Thyroid gland (tissue), 4 donors: ENCODE data around the gene LORICRIN. TPM values are rescaled to one million over a fixed set of nuclear protein-coding genes. Genes with fewer than 3 reads are reported as not detected.

ENCODE experiments used
- DNase-seq, 2 donors: peaks; one replicate each; pipeline ENCODE4 v3.0.0-alpha.2; 2019
- H3K27ac ChIP-seq, 3 donors: fragments of 200-600 bp; sonication (generic); 1 replicate in 2 of 3; 2 replicates in 1 of 3; pipeline ENCODE4 v1.5.1; 2016 to 2019; ENCODE audit warnings: mild to moderate bottlenecking in 1 of 3, moderate library complexity in 1 of 3
- H3K27me3 ChIP-seq: fragments of 200-600 bp; sonication (generic); one replicate; pipeline ENCODE4 v1.5.1; 2019
- H3K36me3 ChIP-seq, 2 donors: fragments of 200-600 bp; sonication (generic); one replicate each; pipeline ENCODE4 v1.5.1; 2016 to 2019
- H3K4me1 ChIP-seq, 2 donors: fragments of 200-600 bp; sonication (generic); one replicate each; pipeline ENCODE4 v1.5.1; 2017 to 2019
- H3K4me3 ChIP-seq, 3 donors: fragments of 200-600 bp; sonication (generic); replicated peaks in 1 of 3; 1 replicate in 2 of 3; 2 replicates in 1 of 3; pipeline ENCODE4 v1.5.1; 2016; ENCODE audit warnings: mild to moderate bottlenecking in 1 of 3
- H3K9me3 ChIP-seq: fragments of 200-600 bp; sonication (generic); one replicate; pipeline ENCODE4 v1.5.1; 2017
- CTCF ChIP-seq, 6 experiments: fragments of 200-600 bp in 3 of 6; fragments of 450-650 bp in 3 of 6; sonication (generic) in 3 of 6; IDR thresholded peaks; one replicate each; pipeline ENCODE4 v1.5.1; 2016 to 2019; ENCODE audit warnings: antibody characterized with exemption in 6 of 6, mild to moderate bottlenecking in 2 of 6, inconsistent platforms in 1 of 6, moderate library complexity in 1 of 6
- POLR2A ChIP-seq, 2 donors: fragments of 450-650 bp; IDR thresholded peaks; one replicate each; pipeline ENCODE4 v1.6.1; 2017; ENCODE audit warnings: antibody characterized with exemption in 2 of 2, mild to moderate bottlenecking in 2 of 2, moderate library complexity in 1 of 2
- WGBS, 2 donors: methylation state at CpG; one replicate each; pipeline ENCODE4 v1.1.5; 2017; 5-methylcytosine and 5-hydroxymethylcytosine counted together
- intact Hi-C: fragments of 100-400 bp; cut with DNase I; formaldehyde crosslinking; loops from one replicate; pipeline ENCODE4 v1.15.1; 2023
- total RNA-seq, 4 donors: library from RNA; depleted of rRNA; stranded (reverse); fragments of >200 nt; gene quantifications; one replicate each; pipeline ENCODE4 v1.2.3, GENCODE V29; 2016

The LORICRIN gene
- total RNA-seq, 4 donors from 2014 or later: not detected

GRCh38 chr1:153277852-153278251, 18.4 kb downstream of the LORICRIN start:
- no peaks in the 10 kb centered on the region for H3K9me3 ChIP-seq
- DNase-seq: peak in 1 of 2 donors; percentile 35
- no peaks in the 10 kb centered on the region for H3K27me3 ChIP-seq
- intact Hi-C loops: no loop called here
- no peaks in the 10 kb centered on the region for H3K36me3 ChIP-seq
- H3K4me3 ChIP-seq: no peak overlapping the region
- 3 to 31% methylated on average over 2 of the region's 2 CpGs for WGBS, 2 donors
- TF ChIP-seq CTCF (IDR thresholded peaks at IDR 0.05): peak in 4 of 6 experiments; percentile 36 to 55 (median 50)
- no peak for TF ChIP-seq POLR2A (IDR thresholded peaks at IDR 0.05)
- H3K4me1 ChIP-seq: no peaks in the 10 kb centered on the region
- H3K27ac ChIP-seq: no peak overlapping the region

GRCh38 chr1:153288634-153289275, 29.3 kb downstream of the LORICRIN start:
- intact Hi-C loops: no loop called here

GRCh38 chr1:153291514-153291913, 32.0 kb downstream of the LORICRIN start:
- TF ChIP-seq CTCF (IDR thresholded peaks at IDR 0.05) (no peak), POLR2A (IDR thresholded peaks at IDR 0.05) (no peak)
- Histone ChIP-seq H3K27ac (no peak overlapping the region), H3K4me1 (no peaks in the 10 kb centered on the region), H3K9me3 (no peaks in the 10 kb centered on the region), H3K27me3 (no peaks in the 10 kb centered on the region), H3K4me3 (no peak overlapping the region), H3K36me3 (no peaks in the 10 kb centered on the region)
- intact Hi-C loops: no loop called here
- WGBS, 2 donors: 72 to 96% methylated on average over 5 of the region's 5 CpGs
- no peak for DNase-seq

More at GRCh38 chr1:153288634-153289275, 29.3 kb downstream of the LORICRIN start:
- 74 to 81% methylated on average over 9 to 10 of the region's 11 CpGs for WGBS, 2 donors
- H3K27ac ChIP-seq: no peak overlapping the region
- H3K27me3 ChIP-seq: no peaks in the 10 kb centered on the region
- no peak overlapping the region for H3K4me3 ChIP-seq
- DNase-seq: no peak
- no peaks in the 10 kb centered on the region for H3K4me1 ChIP-seq
- H3K36me3 ChIP-seq: no peaks in the 10 kb centered on the region
- no peaks in the 10 kb centered on the region for H3K9me3 ChIP-seq
- TF ChIP-seq CTCF (IDR thresholded peaks at IDR 0.05): peak in 1 of 6 experiments; percentile 18
- TF ChIP-seq POLR2A (IDR thresholded peaks at IDR 0.05): no peak

GRCh38 chr1:153292185-153292584, 32.7 kb downstream of the LORICRIN start:
- DNase-seq: no peak
- H3K27ac ChIP-seq: no peak overlapping the region
- intact Hi-C loops: no loop called here
- H3K36me3 ChIP-seq: no peaks in the 10 kb centered on the region
- no peak overlapping the region for H3K4me3 ChIP-seq
- no peaks in the 10 kb centered on the region for H3K27me3 ChIP-seq
- no peak for TF ChIP-seq CTCF (IDR thresholded peaks at IDR 0.05)
- no peak for TF ChIP-seq POLR2A (IDR thresholded peaks at IDR 0.05)
- H3K4me1 ChIP-seq: no peaks in the 10 kb centered on the region
- H3K9me3 ChIP-seq: no peaks in the 10 kb centered on the region
- WGBS, 2 donors: 70 to 72% methylated on average over 8 of the region's 8 CpGs

GRCh38 chr1:153292740-153293479, 33.4 kb downstream of the LORICRIN start:
- no peaks in the 10 kb centered on the region for H3K27me3 ChIP-seq
- no peak for DNase-seq
- H3K4me1 ChIP-seq: no peaks in the 10 kb centered on the region
- no peak overlapping the region for H3K27ac ChIP-seq
- 71 to 74% methylated on average over 23 to 25 of the region's 25 CpGs for WGBS, 2 donors
- no peaks in the 10 kb centered on the region for H3K9me3 ChIP-seq
- intact Hi-C loops: no loop called here
- no peak for TF ChIP-seq POLR2A (IDR thresholded peaks at IDR 0.05)
- TF ChIP-seq CTCF (IDR thresholded peaks at IDR 0.05): no peak
- no peak overlapping the region for H3K4me3 ChIP-seq
- no peaks in the 10 kb centered on the region for H3K36me3 ChIP-seq
